ENCODE results near the gene ATP9A. TPM values are rescaled to one million over a fixed set of nuclear protein-coding genes. Genes with fewer than 3 reads are reported as not detected.

Gene ATP9A
- polyA plus RNA-seq, 1 of the 3 experiments (the other 2 are of a cell fraction), result 11.0 TPM

- H4K20me1 ChIP-seq (ENCODE audit: insufficient read depth), result no peaks in the 10 kb centered on the region
- no peaks in the 10 kb centered on the region for H3K36me3 ChIP-seq (replicated peaks in 1 of 2; ENCODE audit: control insufficient read depth in 1 of 2, insufficient read depth in 2 of 2, low read length in 1 of 2)
- peak overlapping the region; percentile 62 for H3K4me2 ChIP-seq
- ChIA-PET CTCF (interaction anchor here (0.9 to 1.2 kb wide), 3 partner anchors 237 to 650 kb away, joined by 3 read pairs; no protein-coding TSS in a partner anchor), POLR2A (no interaction called here)
- H3K27me3 ChIP-seq (ENCODE audit: insufficient read depth), result no peaks in the 10 kb centered on the region
- no peaks in the 10 kb centered on the region for H3K9me2 ChIP-seq
- 16% methylated on average over 21 of the region's 21 CpGs for WGBS (ENCODE audit: low lambda C conversion rate)
- H3K4me3 ChIP-seq (ENCODE audit: low read depth in 2 of 2, low read length in 1 of 2), result no peak overlapping the region; a peak in 1 of 4 replicates
- TF ChIP-seq YY1 (IDR thresholded peaks at IDR 0.05; ENCODE audit: low read depth) (peak; percentile 43; the same call in 1 of the 2 replicates), NFIC (IDR thresholded peaks at IDR 0.05; ENCODE audit: borderline replicate concordance) (peak; percentile 96), TCF12 (IDR thresholded peaks at IDR 0.05) (peak; percentile 84), RFX5 (IDR thresholded peaks at IDR 0.05; ENCODE audit: low read length) (no peak), ZBTB33 (IDR thresholded peaks at IDR 0.05; ENCODE audit: borderline replicate concordance, low read depth) (peak; percentile 69; the same call in 1 of the 2 replicates), REST (IDR thresholded peaks at IDR 0.05; ENCODE audit: low read depth, low read length) (peak; percentile 69), CHD2 (IDR thresholded peaks at IDR 0.05; ENCODE audit: low read length, partially characterized antibody) (no peak), JUND (IDR thresholded peaks at IDR 0.05) (peak; percentile 97), USF1 (IDR thresholded peaks at IDR 0.05; ENCODE audit: borderline replicate concordance, low read depth) (no peak), TEAD4 (IDR thresholded peaks at IDR 0.05; ENCODE audit: borderline replicate concordance, insufficient read depth) (peak; percentile 83), PBX3 (IDR thresholded peaks at IDR 0.05) (peak; percentile 73), IRF3 (IDR thresholded peaks at IDR 0.05; ENCODE audit: low read depth, low read length) (no peak), EP300 (IDR thresholded peaks at IDR 0.05; ENCODE audit: borderline replicate concordance in 1 of 2, low read depth in 1 of 2, low read length in 1 of 2) (peak in 1 of 2 experiments; percentile 88; a peak in 2 of 4 replicates), RXRA (IDR thresholded peaks at IDR 0.05; ENCODE audit: borderline replicate concordance, low read depth) (peak; percentile 100), FOXJ3 (CRISPR knock-in tag; IDR thresholded peaks at IDR 0.05) (no peak), SIN3A (IDR thresholded peaks at IDR 0.05; ENCODE audit: borderline replicate concordance, low read depth, low read length) (peak; percentile 74; the same call in 1 of the 2 replicates), TAF1 (IDR thresholded peaks at IDR 0.05; ENCODE audit: borderline replicate concordance, low read depth, low read length) (peak; percentile 23; the same call in 1 of the 2 replicates), MAX (IDR thresholded peaks at IDR 0.05; ENCODE audit: low read depth) (peak; percentile 83), MEF2A (IDR thresholded peaks at IDR 0.05; ENCODE audit: borderline replicate concordance, low read depth) (peak; percentile 66), MXI1 (IDR thresholded peaks at IDR 0.05; ENCODE audit: low read depth, low read length) (no peak), POLR2AphosphoS5 (IDR thresholded peaks at IDR 0.05; ENCODE audit: low read depth, low read length) (peak; percentile 79; the same call in 1 of the 2 replicates), FOSL2 (IDR thresholded peaks at IDR 0.05; ENCODE audit: borderline replicate concordance, low read depth) (peak; percentile 90), GABPA (IDR thresholded peaks at IDR 0.05; ENCODE audit: low read depth) (0 out of 2 replicates have a peak, but pooled peaks have one; percentile 36)
- H2AFZ ChIP-seq (ENCODE audit: low read depth), result no peak overlapping the region
- H3K9ac ChIP-seq, result peak overlapping the region; percentile 75
- H3K27ac ChIP-seq (ENCODE audit: low read depth in 2 of 2, low read length in 1 of 2), result peak overlapping the region; percentile 59 to 99
- peaks cover 13 to 21% of the 10 kb centered on the region in 2 experiments for H3K4me1 ChIP-seq (ENCODE audit: control insufficient read depth in 1 of 2, insufficient read depth in 2 of 2, low read depth in 1 of 2, low read length in 1 of 2)
- DNase-seq, result peak; percentile 44
- H3K79me2 ChIP-seq (ENCODE audit: insufficient read depth), result no peaks in the 10 kb centered on the region; the same call in 1 of the 2 replicates
- no peaks in the 10 kb centered on the region for H3K9me3 ChIP-seq
- peaks cover 10% of the 10 kb centered on the region for H3F3A ChIP-seq (replicated peaks; ENCODE audit: insufficient read depth)
These were observed 136.9 kb downstream of the ATP9A start for GRCh38 chr20:51631011-51631950.
